Upper lobe of left lung (tissue), 6 donors: Measurements from ENCODE around the gene PACS1. TPM values are rescaled to one million over a fixed set of nuclear protein-coding genes. Genes with fewer than 3 reads are reported as not detected.

Experiments
- ATAC-seq, 2 donors: fragments of 200-7000 bp; cut with Tn5 transposase; one replicate each; pipeline ENCODE4 v1.9.1; 2022; ENCODE audit warnings: mild to moderate bottlenecking in 2 of 2, moderate library complexity in 2 of 2; ENCODE audit not compliant: low FRiP score in 2 of 2
- DNase-seq, 2 donors: peaks; one replicate each; pipeline ENCODE4 v3.0.0-alpha.2; 2019 to 2020
- H3K27ac ChIP-seq, 4 donors: fragments of 200-600 bp; sonication (generic); one replicate each; pipeline ENCODE4 v1.5.1; 2016 to 2019
- H3K27me3 ChIP-seq, 4 donors: fragments of 200-600 bp; sonication (generic); one replicate each; pipeline ENCODE4 v1.5.1; 2017 to 2019
- H3K36me3 ChIP-seq, 4 donors: fragments of 200-600 bp; sonication (generic); one replicate each; pipeline ENCODE4 v1.5.1; 2016 to 2019
- H3K4me1 ChIP-seq, 4 donors: fragments of 200-600 bp; sonication (generic); one replicate each; pipeline ENCODE4 v1.5.1; 2018 to 2019
- H3K4me3 ChIP-seq, 4 donors: fragments of 200-600 bp; sonication (generic); one replicate each; pipeline ENCODE4 v1.5.1; 2017 to 2019; ENCODE audit warnings: mild to moderate bottlenecking in 2 of 4, moderate library complexity in 1 of 4
- H3K9me3 ChIP-seq, 4 donors: fragments of 200-600 bp; sonication (generic); one replicate each; pipeline ENCODE4 v1.5.1; 2018 to 2019
- EP300 ChIP-seq, 4 donors: sonication (generic); formaldehyde crosslinking; IDR thresholded peaks; one replicate each; pipeline ENCODE4 v1.5.1; 2017; ENCODE audit warnings: antibody characterized with exemption in 4 of 4, control low read depth in 2 of 4
- POLR2A ChIP-seq, 4 donors: fragments of 450-650 bp; IDR thresholded peaks; one replicate each; pipeline ENCODE4 v1.5.1; 2016 to 2017; ENCODE audit warnings: antibody characterized with exemption in 4 of 4, mild to moderate bottlenecking in 2 of 4
- POLR2AphosphoS5 ChIP-seq, 2 donors: sonication (generic); formaldehyde crosslinking; IDR thresholded peaks; one replicate each; pipeline ENCODE4 v1.5.1; 2017; ENCODE audit warnings: antibody characterized with exemption in 2 of 2
- WGBS, 2 donors: methylation state at CpG; one replicate each; pipeline ENCODE4 v1.1.5; 2017 to 2018; 5-methylcytosine and 5-hydroxymethylcytosine counted together
- total RNA-seq, 6 donors: library from RNA; depleted of rRNA in 4 of 6; stranded (reverse); fragments of >200 nt in 4 of 6; gene quantifications; one replicate each; pipeline versions ENCODE4 v1.1.0 to v1.2.1, GENCODE V29; 2016 to 2021
- TF ChIP-seq, protein P1 (sequence below), 6 experiments: fragments of 450-650 bp in 4 of 6; fragments of 200-600 bp in 2 of 6; sonication (generic) in 2 of 6; IDR thresholded peaks; one replicate each; pipeline ENCODE4 v1.5.1; 2016 to 2019; ENCODE audit warnings: antibody characterized with exemption in 6 of 6
- donor health status: DM: no; HTN: no; CAD: no; lungs with moderate emphysema.
- donor health status: DM: no; HTN: yes; CAD: no; lungs with severe emphysema.

The PACS1 gene
- total RNA-seq, 6 donors from 2014 or later, result 39.8 to 123 (median 51.1) TPM

- no peak for DNase-seq
- peak overlapping the region in 1 of 4 donors; percentile 99 for H3K27ac ChIP-seq
- ATAC-seq, result no peak
- 70 to 92% methylated on average over 3 of the region's 3 CpGs for WGBS, 2 donors
- H3K4me3 ChIP-seq, result no peak overlapping the region
- H3K36me3 ChIP-seq, result peaks cover 20 to 72% (median 58%) of the 10 kb centered on the region in 4 donors
- no peaks in the 10 kb centered on the region for H3K9me3 ChIP-seq
- peaks cover 24 to 31% (median 29%) of the 10 kb centered on the region in 4 donors for H3K4me1 ChIP-seq
- no peak for TF ChIP-seq EP300 (IDR thresholded peaks at IDR 0.05)
- TF ChIP-seq, protein P1, sequence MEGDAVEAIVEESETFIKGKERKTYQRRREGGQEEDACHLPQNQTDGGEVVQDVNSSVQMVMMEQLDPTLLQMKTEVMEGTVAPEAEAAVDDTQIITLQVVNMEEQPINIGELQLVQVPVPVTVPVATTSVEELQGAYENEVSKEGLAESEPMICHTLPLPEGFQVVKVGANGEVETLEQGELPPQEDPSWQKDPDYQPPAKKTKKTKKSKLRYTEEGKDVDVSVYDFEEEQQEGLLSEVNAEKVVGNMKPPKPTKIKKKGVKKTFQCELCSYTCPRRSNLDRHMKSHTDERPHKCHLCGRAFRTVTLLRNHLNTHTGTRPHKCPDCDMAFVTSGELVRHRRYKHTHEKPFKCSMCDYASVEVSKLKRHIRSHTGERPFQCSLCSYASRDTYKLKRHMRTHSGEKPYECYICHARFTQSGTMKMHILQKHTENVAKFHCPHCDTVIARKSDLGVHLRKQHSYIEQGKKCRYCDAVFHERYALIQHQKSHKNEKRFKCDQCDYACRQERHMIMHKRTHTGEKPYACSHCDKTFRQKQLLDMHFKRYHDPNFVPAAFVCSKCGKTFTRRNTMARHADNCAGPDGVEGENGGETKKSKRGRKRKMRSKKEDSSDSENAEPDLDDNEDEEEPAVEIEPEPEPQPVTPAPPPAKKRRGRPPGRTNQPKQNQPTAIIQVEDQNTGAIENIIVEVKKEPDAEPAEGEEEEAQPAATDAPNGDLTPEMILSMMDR (IDR thresholded peaks at IDR 0.05), result no peak
- TF ChIP-seq POLR2AphosphoS5 (IDR thresholded peaks at IDR 0.05), result no peak
- TF ChIP-seq POLR2A (IDR thresholded peaks at IDR 0.05), result no peak
- H3K27me3 ChIP-seq, result no peaks in the 10 kb centered on the region
Observed at GRCh38 chr11:66066751-66067150, 3.3 kb upstream of the PACS1 start.

- Histone ChIP-seq H3K36me3 (peaks cover 17 to 63% (median 52%) of the 10 kb centered on the region in 4 donors), H3K9me3 (no peaks in the 10 kb centered on the region), H3K4me1 (peaks cover 30 to 40% (median 31%) of the 10 kb centered on the region in 4 donors), H3K27ac (peak overlapping the region in 3 of 4 donors; percentile 95 to 99 (median 97)), H3K27me3 (no peaks in the 10 kb centered on the region), H3K4me3 (no peak overlapping the region)
- TF ChIP-seq POLR2AphosphoS5 (IDR thresholded peaks at IDR 0.05) (no peak), POLR2A (IDR thresholded peaks at IDR 0.05) (no peak), EP300 (IDR thresholded peaks at IDR 0.05) (no peak)
- TF ChIP-seq, protein P1 (IDR thresholded peaks at IDR 0.05), result no peak
- ATAC-seq (no peak), DNase-seq (no peak)
- 84 to 96% methylated on average over 4 of the region's 4 CpGs for WGBS, 2 donors
Observed at GRCh38 chr11:66067640-66068039, 2.4 kb upstream of the PACS1 start.

DNA sequence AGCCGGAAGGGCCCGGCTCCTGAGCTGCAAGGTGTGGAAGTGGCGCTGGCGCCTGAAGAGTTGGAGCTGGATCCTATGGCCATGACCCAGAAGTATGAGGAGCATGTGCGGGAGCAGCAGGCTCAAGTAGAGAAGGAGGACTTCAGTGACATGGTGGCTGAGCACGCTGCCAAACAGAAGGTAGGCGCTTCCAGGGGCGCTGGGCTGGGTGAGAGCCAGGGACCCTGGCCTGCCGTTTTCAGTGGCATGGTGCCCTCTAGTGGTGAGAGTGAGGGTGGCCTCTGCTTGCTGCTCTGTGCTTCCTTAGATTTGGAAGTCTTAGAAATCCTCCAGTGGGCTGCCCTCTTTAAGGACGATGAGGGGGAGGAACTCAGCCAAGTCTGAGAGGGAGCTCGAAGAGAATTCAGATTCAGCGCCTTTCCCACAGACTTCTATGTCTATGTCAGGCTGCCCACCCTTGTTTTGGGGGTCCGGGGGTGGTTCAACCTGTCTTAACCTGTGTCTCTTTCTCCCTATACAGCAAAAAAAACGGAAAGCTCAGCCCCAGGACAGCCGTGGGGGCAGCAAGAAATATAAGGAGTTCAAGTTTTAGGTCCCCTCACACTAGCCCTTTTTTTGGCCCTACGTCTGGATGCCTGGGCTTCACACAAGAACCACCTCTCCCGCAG lies 1.8 kb upstream of the PACS1 start:
- peak; percentile 55 to 86 for ATAC-seq
- peaks cover 12 to 56% (median 46%) of the 10 kb centered on the region in 4 donors for H3K36me3 ChIP-seq
- peak; percentile 59 to 74 for DNase-seq
- H3K27ac ChIP-seq, result peak overlapping the region; percentile 93 to 99 (median 96)
- H3K4me3 ChIP-seq, result no peak overlapping the region
- TF ChIP-seq, protein P1 (IDR thresholded peaks at IDR 0.05), result peak; percentile 81 to 89 (median 84)
- TF ChIP-seq POLR2AphosphoS5 (IDR thresholded peaks at IDR 0.05), result no peak
- H3K4me1 ChIP-seq, result peaks cover 30 to 42% (median 34%) of the 10 kb centered on the region in 4 donors
- WGBS, 2 donors, result 53 to 54% methylated on average over 12 to 17 of the region's 17 CpGs
- no peaks in the 10 kb centered on the region for H3K27me3 ChIP-seq
- H3K9me3 ChIP-seq, result no peaks in the 10 kb centered on the region

GRCh38 chr11:66068923-66069714 lies 953 bp upstream of the PACS1 start:
- no peaks in the 10 kb centered on the region for H3K27me3 ChIP-seq
- peaks cover 30 to 42% (median 34%) of the 10 kb centered on the region in 4 donors for H3K4me1 ChIP-seq
- peak overlapping the region; percentile 93 to 99 (median 96) for H3K27ac ChIP-seq
- H3K9me3 ChIP-seq, result no peaks in the 10 kb centered on the region
- no peak for TF ChIP-seq EP300 (IDR thresholded peaks at IDR 0.05)
- no peak for TF ChIP-seq POLR2AphosphoS5 (IDR thresholded peaks at IDR 0.05)
- TF ChIP-seq, protein P1 (IDR thresholded peaks at IDR 0.05), result no peak
- no peak for TF ChIP-seq POLR2A (IDR thresholded peaks at IDR 0.05)
- H3K36me3 ChIP-seq, result peaks cover 5 to 52% (median 37%) of the 10 kb centered on the region in 4 donors
- peak overlapping the region in 3 of 4 donors; percentile 96 to 100 (median 98) for H3K4me3 ChIP-seq
- DNase-seq (peak in 1 of 2 donors; percentile 66), ATAC-seq (peak; percentile 9 to 17)
- WGBS, 2 donors, result 39 to 42% methylated on average over 12 to 14 of the region's 14 CpGs
